Activated naive CD4-positive, alpha-beta T cell treated with anti-CD3 and anti-CD28 coated beads, Interleukin-2, amount 50 U/mL, for 24 hours (primary cell): ENCODE data around the gene GOLGA6L22.
"Not testable (repeated sequence)": the region's sequence is repeated elsewhere in the genome, so short reads cannot be mapped to it uniquely, and the experiment has no call there.

Experiments used
- H3K27ac Mint-ChIP-seq: one replicate; pipeline ENCODE4 v1.8.0; 2021; ENCODE audit warnings: mild to moderate bottlenecking, mixed read lengths
- H3K27me3 Mint-ChIP-seq: one replicate; pipeline ENCODE4 v1.8.0; 2021; ENCODE audit warnings: mixed read lengths
- H3K36me3 Mint-ChIP-seq: one replicate; pipeline ENCODE4 v1.8.0; 2021; ENCODE audit warnings: mixed read lengths
- H3K4me1 Mint-ChIP-seq: one replicate; pipeline ENCODE4 v1.8.0; 2021; ENCODE audit warnings: mixed read lengths
- H3K4me3 Mint-ChIP-seq: one replicate; pipeline ENCODE4 v1.8.0; 2021; ENCODE audit warnings: mild to moderate bottlenecking, mixed read lengths
- H3K9me3 Mint-ChIP-seq: one replicate; pipeline ENCODE4 v1.8.0; 2021; ENCODE audit warnings: mixed read lengths

Gene GOLGA6L22

GRCh38 chr15:22458603-22459002 lies at the start of gene GOLGA6L22:
Gene GOLGA6L22, plus strand, starts transcription at chr15:22458903. Its CDS starts 91 bp downstream, at chr15:22458994.
- not testable (repeated sequence) for H3K4me3 Mint-ChIP-seq, H3K4me1 Mint-ChIP-seq, H3K9me3 Mint-ChIP-seq, H3K36me3 Mint-ChIP-seq, H3K27ac Mint-ChIP-seq, H3K27me3 Mint-ChIP-seq

GRCh38 chr15:22417288-22417687 lies 41.4 kb upstream of the GOLGA6L22 start:
- not testable (repeated sequence) for H3K27ac Mint-ChIP-seq, H3K27me3 Mint-ChIP-seq, H3K4me1 Mint-ChIP-seq, H3K36me3 Mint-ChIP-seq, H3K4me3 Mint-ChIP-seq, H3K9me3 Mint-ChIP-seq

GRCh38 chr15:22417795-22418194 lies 40.9 kb upstream of the GOLGA6L22 start:
- not testable (repeated sequence) for H3K36me3 Mint-ChIP-seq, H3K4me3 Mint-ChIP-seq, H3K9me3 Mint-ChIP-seq, H3K27me3 Mint-ChIP-seq, H3K4me1 Mint-ChIP-seq, H3K27ac Mint-ChIP-seq

GRCh38 chr15:22418212-22418611 lies 40.5 kb upstream of the GOLGA6L22 start:
- H3K36me3 Mint-ChIP-seq, H3K27ac Mint-ChIP-seq, H3K4me3 Mint-ChIP-seq, H3K9me3 Mint-ChIP-seq, H3K27me3 Mint-ChIP-seq, H3K4me1 Mint-ChIP-seq: not testable (repeated sequence)

GRCh38 chr15:22418666-22419065 lies 40.0 kb upstream of the GOLGA6L22 start:
- H3K27me3 Mint-ChIP-seq, H3K4me1 Mint-ChIP-seq, H3K27ac Mint-ChIP-seq, H3K4me3 Mint-ChIP-seq, H3K9me3 Mint-ChIP-seq, H3K36me3 Mint-ChIP-seq: not testable (repeated sequence)

- H3K27me3 Mint-ChIP-seq, H3K27ac Mint-ChIP-seq, H3K36me3 Mint-ChIP-seq, H3K9me3 Mint-ChIP-seq, H3K4me1 Mint-ChIP-seq, H3K4me3 Mint-ChIP-seq: not testable (repeated sequence)
These were observed 38.4 kb upstream of the GOLGA6L22 start for GRCh38 chr15:22420340-22420739.

GRCh38 chr15:22429426-22429825 lies 29.3 kb upstream of the GOLGA6L22 start:
- not testable (repeated sequence) for H3K27ac Mint-ChIP-seq, H3K4me3 Mint-ChIP-seq

GRCh38 chr15:22431687-22432086 lies 27.0 kb upstream of the GOLGA6L22 start:
- not testable (repeated sequence) for H3K27me3 Mint-ChIP-seq, H3K36me3 Mint-ChIP-seq, H3K27ac Mint-ChIP-seq, H3K9me3 Mint-ChIP-seq, H3K4me1 Mint-ChIP-seq, H3K4me3 Mint-ChIP-seq

More at GRCh38 chr15:22429426-22429825, 29.3 kb upstream of the GOLGA6L22 start:
- H3K27me3 Mint-ChIP-seq, H3K4me1 Mint-ChIP-seq, H3K36me3 Mint-ChIP-seq, H3K9me3 Mint-ChIP-seq: not testable (repeated sequence)

GRCh38 chr15:22494490-22495113 lies 35.9 kb downstream of the GOLGA6L22 start:
- not testable (repeated sequence) for H3K27me3 Mint-ChIP-seq, H3K27ac Mint-ChIP-seq, H3K9me3 Mint-ChIP-seq

GRCh38 chr15:22497200-22497599 lies 38.5 kb downstream of the GOLGA6L22 start:
- H3K4me3 Mint-ChIP-seq, H3K36me3 Mint-ChIP-seq, H3K4me1 Mint-ChIP-seq, H3K27ac Mint-ChIP-seq, H3K9me3 Mint-ChIP-seq, H3K27me3 Mint-ChIP-seq: not testable (repeated sequence)

More at GRCh38 chr15:22494490-22495113, 35.9 kb downstream of the GOLGA6L22 start:
- not testable (repeated sequence) for H3K36me3 Mint-ChIP-seq, H3K4me1 Mint-ChIP-seq
- peak overlapping the region; percentile 83 for H3K4me3 Mint-ChIP-seq

- not testable (repeated sequence) for H3K4me1 Mint-ChIP-seq, H3K4me3 Mint-ChIP-seq, H3K27me3 Mint-ChIP-seq, H3K36me3 Mint-ChIP-seq, H3K9me3 Mint-ChIP-seq, H3K27ac Mint-ChIP-seq
These were observed 39.7 kb downstream of the GOLGA6L22 start for GRCh38 chr15:22498220-22498925.

GRCh38 chr15:22502272-22502671 lies 43.6 kb downstream of the GOLGA6L22 start:
- H3K27me3 Mint-ChIP-seq, H3K27ac Mint-ChIP-seq, H3K4me1 Mint-ChIP-seq, H3K9me3 Mint-ChIP-seq, H3K36me3 Mint-ChIP-seq, H3K4me3 Mint-ChIP-seq: not testable (repeated sequence)

- not testable (repeated sequence) for H3K4me1 Mint-ChIP-seq, H3K4me3 Mint-ChIP-seq, H3K9me3 Mint-ChIP-seq, H3K27me3 Mint-ChIP-seq, H3K36me3 Mint-ChIP-seq, H3K27ac Mint-ChIP-seq
These were observed 48.3 kb downstream of the GOLGA6L22 start for GRCh38 chr15:22506959-22507358.

GRCh38 chr15:22516140-22516539 lies 57.4 kb downstream of the GOLGA6L22 start:
- not testable (repeated sequence) for H3K4me3 Mint-ChIP-seq, H3K36me3 Mint-ChIP-seq, H3K27me3 Mint-ChIP-seq, H3K27ac Mint-ChIP-seq, H3K4me1 Mint-ChIP-seq, H3K9me3 Mint-ChIP-seq
